ENCODE results near the gene ZBTB7A.

ZBTB7A gene

DNA sequence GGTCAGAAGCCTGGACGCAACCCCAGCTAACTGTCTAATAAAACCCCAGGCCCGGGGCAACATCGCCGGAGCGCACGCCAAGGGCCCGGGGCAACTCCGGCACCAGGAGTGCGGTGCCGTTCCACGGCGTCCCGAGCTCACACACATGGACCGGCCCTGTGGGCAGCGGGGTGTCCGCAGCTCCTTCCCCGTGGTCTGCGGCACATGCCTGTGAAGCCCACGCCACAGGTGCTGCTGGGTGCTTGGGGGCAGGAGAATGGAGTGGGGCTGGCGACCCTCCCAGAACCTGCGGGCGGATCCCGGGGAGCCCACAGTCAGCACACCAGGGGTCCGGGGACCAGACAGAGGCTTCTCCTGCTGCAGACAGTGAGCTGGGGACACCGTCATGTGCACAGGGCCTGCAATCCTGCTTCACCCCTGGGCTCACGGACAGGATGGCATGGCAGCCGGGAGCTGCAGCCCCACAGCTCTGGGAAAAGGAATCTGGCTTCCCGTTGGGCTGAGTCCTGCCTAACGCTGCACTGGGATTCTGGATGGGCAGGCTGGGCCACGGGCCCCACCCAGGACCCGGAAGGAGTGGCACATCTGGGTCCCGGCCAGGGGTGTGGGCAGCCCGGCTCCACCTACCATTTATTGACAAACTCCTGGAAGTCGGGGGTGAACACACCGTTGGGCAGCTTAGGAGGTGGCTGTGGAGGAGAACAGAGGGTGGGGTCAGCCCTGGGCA is 28.2 kb upstream of the ZBTB7A start:
- in situ Hi-C loops (cut with MboI; ENCODE audit: low sequenced_read_pairs): no loop called here

DNA sequence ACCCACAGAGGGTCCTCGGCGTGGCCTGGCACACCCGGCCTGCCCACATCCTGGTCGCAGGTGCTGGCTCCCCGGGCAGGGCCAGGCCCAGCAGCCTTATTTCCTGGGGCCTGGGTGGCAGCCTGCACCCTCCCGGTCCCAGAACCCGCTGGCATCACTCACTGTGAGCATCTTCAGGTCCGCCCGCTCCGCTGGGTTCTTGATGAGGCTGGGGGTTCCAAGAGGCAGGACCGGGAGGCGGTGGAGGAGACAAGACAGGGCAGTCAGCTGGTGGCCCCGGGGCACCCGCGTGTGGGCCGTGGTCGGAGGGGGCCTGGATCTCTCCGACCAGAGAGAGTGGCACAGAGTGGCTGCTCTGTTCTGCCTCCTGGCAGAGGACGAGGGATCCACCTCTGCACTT is 27.6 kb upstream of the ZBTB7A start:
- in situ Hi-C loops (cut with MboI; ENCODE audit: low sequenced_read_pairs): no loop called here

DNA sequence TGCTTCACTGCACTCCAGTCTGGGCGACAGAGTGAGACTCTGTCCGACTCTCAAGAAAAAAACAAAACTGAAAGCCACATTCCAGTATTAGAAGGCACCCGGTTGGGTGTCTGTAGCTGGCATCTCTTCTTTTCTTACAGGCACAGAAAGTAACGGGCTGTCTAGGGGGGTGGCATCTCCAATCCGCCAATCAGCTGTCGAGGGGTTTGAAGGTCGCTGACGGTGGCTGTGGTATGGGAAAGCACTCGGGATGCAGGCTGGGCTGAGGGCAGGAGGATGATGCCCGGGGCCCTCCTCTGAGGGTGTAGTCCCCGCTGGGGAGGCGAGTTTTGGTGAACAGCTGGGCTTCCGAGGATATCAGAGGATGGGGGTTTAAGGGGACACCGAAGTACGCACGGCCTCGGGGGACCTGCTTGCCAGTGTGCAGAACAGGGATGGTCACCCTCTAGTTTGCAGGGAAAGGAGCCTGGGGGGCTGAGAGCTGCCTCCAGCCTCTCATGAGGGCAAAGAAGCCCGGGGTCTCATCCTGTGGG is 27.0 kb upstream of the ZBTB7A start:
- in situ Hi-C loops (cut with MboI; ENCODE audit: low sequenced_read_pairs): no loop called here

DNA sequence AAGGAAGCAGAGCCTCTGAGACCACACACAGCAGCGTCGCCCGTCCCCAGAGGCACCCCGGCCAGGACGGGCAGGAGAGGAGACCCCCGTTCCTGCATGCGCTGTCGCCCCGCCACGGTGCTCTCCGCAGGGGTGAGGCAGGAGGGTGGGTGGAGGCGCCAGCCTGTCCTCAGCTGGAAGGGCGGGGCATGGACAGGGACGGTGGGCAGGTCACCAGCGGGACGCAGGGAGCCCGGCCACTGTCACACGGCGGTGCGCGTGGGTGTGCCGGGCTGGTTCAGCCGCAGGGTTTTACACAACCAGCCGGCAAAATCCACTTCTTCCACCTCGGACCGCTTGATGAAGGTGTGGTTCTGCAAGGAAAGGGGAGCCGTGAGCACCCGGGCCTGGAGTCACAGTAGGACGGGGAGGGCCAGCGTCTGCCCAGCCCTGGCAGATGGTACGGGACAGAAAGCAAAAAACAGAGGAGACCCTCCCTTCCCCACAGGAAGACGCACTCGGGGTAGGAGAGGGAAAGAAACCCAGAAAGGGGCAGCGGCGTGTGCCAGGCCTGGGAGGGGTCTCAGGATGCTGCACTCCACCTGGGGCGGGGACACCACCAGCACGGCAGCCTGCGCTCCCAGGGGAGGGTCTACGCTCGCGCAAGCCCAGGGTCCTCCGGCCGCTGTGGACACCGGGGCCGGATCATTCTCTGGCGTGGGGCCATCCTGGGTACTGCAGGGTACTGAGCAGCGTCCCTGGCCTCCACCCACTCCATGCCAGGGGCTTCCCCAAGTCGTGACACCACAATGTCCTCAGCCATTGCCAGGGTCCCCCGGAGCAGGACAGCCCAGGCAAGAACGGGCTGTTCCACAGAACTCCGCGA is 23.9 kb upstream of the ZBTB7A start:
- in situ Hi-C loops (cut with MboI; ENCODE audit: low sequenced_read_pairs): no loop called here

DNA sequence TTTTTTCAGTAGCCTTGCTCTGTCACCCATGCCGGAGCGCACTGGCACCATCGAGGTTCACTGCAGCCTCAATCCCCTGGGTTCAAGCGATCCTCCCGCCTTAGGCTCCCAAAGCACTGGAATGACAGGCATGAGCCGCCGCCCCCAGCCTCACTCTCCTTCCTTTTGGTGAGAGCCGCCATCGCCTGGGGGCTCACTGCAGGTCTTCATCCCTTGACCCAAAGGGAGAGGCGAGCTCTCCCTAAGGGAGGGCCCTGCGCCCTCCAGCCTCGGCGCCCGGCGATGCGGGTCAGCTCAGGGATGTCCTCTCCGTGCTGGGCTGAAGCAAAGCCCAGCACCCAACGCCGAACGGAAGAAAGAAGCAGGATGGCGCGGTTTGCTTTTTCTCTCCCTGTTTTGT is 23.2 kb upstream of the ZBTB7A start:
- in situ Hi-C loops (cut with MboI; ENCODE audit: low sequenced_read_pairs): no loop called here

DNA sequence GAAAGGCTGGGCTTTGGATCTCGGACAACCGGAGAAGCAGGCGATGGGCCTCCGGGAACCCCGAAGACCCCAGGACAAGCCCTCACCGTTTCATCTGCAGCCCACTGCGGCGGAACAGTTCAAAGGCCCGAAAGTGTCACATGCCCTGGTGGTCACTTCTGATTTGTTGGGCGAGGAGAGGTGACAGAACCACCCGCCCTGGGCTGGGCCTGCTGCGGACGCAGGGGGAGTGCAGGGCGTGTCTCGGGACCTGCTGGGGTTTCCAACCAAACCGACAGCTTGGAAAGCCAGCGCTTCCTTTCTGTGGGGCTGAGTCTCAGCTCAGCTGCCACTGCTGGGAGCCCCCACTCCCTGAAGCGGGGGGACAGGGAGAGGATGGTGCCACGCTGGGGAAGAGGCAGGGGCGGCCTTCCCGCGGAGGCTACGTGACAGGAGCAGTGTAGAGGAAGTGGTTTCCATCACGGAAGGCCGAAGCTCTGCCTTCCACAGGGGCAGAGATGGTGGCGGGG is 22.8 kb upstream of the ZBTB7A start:
- in situ Hi-C loops (cut with MboI; ENCODE audit: low sequenced_read_pairs): no loop called here

DNA sequence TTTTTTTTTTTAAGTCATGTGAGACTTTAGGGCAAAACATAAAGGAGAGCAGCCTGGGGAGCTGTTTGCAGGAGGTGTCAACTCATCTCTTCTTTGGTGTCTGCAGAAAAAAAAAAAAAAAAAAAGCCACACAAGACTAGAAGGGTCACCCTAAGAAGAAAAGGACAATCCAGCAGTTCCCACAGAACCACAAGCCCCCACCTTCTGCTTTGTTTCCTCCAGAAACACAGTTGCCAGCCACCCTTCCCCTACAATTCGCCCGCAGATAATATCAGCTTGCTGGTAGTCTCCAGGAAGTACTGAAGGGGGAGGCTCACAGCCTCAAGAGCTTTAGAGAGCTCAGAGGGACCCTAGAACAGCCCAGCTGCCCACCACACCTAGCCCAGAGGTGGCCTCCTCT is 22.3 kb upstream of the ZBTB7A start:
- in situ Hi-C loops (cut with MboI; ENCODE audit: low sequenced_read_pairs): no loop called here

DNA sequence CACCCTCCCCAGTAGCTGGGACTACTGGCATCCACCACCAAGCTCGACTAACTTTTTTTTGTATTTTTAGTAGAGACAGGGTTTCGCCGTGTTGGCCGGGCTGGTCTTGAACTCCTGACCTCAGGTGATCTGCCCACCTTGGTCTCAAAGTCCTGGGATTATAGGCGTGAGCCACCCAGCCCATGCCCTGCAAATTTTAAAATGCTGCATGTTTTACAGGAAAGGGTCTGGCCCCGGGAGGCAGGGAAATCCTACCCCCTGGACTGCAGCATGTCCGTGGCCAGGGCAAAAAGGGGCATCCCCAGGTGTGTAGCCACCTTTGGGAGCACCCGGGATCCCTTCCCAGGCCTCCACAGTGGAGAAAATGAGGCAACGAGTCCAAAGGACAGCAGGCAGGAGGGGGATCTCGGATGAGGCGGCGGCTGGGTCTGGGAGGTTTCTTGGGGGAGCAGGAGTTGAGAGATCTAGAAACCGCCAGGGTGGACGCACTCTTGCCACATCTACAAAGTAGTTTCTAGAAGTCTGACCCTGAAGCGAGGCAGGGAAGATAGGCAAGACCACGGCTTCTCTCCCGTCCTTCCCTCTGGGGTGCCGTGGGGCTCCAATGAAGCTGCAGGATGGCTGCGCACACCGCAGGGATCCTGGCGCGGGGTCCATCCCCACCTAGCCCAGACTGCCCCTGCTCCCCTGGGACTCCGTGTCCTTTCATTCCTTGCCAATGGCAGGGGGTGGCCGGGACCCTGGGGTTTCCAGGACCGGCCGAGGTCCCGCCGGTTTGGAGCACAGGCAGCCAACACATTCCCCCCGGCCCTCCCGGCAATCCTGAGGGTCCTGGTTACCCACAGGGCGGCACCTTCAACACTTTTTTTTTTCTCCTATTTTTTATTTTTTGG is 21.3 kb upstream of the ZBTB7A start:
- in situ Hi-C loops (cut with MboI; ENCODE audit: low sequenced_read_pairs): no loop called here

DNA sequence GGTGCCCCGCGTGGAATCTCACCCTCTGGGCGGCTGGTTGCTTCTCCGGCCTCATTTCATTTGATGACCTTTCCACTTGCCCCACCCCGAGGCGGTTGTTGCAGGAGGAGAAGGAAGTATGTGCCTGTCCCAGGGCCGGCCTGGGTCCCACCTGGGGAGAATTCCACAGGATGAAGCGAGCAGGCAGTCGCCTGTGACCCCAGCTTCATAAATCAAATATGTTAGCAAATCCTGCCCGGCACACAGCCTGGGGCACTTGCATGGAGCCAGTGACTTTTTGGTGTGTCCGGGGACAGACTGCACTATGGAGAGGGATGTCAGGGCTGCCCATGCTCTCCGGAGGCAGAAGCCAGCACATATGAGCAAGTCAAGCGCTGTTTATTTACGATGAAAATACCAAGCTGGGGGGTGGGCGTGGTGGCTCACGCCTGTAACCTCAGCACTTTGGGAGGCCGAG is 19.7 kb upstream of the ZBTB7A start:
- in situ Hi-C loops (cut with MboI; ENCODE audit: low sequenced_read_pairs): no loop called here

DNA sequence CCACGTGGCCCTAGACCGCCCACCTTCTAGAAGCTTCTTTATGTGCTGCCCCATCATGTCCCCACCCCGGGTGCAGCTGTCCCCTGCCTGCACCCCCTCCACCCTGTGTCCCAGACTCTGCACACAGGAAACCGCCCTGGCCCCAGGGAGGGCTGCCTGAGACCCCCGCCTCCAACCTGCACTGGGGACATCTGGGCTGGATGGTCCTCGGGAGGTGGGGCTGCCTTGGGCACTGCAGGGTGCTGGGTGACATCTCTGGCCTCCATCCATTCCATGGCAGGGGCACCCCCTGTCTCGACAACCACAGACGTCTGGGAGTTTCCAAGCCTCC is 17.8 kb upstream of the ZBTB7A start:
- in situ Hi-C loops (cut with MboI; ENCODE audit: low sequenced_read_pairs): no loop called here

DNA sequence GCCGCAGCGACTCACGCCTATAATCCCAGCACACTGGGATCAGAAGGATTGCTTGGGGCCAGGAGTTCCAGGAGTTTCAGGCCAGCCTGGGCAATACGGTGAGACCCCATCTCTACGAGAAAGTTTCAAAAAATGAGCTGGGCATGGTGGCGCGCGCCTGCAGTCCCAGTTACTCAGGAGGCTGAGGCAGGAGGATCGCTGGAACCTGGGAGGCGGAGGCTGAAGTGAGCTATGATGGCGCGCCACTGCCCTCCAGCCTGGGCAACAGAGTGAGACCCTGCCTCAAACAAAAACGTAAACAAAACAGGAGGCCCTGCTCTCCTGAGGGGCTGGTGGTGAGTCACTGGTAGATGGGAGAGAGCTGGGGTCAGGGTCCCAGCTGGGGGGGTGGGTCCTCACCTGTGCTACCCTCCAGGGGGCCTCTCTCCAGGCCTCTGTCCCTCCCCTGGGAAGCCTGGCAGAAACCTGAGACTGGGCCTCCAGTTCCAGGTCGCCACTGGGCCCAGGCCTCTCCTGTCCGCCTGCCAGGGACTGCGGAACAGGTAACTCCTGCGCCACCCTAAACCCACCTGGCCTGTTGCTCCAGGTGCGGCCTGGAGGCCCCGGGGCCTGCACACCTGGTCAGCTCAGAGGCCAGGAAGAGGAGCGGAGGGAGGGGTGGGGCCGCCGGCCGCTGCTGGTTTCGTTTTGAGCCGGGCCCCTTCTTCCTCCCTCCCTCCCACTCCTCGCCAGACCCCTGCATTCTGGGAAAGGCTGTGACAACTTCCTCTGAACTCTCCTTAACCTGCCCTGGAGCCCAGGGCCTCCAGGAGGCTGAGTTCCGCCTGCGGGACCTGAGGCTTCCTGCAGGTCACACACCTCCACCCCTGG is 17.2 kb upstream of the ZBTB7A start:
- in situ Hi-C loops (cut with MboI; ENCODE audit: low sequenced_read_pairs): no loop called here

DNA sequence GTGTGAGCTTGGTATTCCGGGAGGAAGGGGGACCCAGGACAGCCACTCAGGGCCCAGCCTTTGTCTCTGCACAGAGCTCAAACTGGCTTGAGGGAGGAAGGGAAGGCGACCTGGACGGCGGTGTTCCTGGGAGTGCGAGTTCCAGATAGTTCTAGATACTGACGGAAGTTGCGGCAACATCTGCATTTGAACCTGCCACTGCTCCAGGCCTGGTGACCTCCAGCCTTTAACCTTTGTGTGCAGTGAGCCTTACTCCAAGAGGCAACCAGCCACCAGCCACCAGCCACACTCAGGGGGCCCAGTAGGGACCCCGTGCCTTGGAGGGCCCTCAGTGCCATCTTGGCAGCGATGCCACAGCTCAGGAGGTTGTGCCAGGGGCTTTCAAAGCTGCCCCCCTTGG is 15.5 kb upstream of the ZBTB7A start:
- in situ Hi-C loops (cut with MboI; ENCODE audit: low sequenced_read_pairs): no loop called here

DNA sequence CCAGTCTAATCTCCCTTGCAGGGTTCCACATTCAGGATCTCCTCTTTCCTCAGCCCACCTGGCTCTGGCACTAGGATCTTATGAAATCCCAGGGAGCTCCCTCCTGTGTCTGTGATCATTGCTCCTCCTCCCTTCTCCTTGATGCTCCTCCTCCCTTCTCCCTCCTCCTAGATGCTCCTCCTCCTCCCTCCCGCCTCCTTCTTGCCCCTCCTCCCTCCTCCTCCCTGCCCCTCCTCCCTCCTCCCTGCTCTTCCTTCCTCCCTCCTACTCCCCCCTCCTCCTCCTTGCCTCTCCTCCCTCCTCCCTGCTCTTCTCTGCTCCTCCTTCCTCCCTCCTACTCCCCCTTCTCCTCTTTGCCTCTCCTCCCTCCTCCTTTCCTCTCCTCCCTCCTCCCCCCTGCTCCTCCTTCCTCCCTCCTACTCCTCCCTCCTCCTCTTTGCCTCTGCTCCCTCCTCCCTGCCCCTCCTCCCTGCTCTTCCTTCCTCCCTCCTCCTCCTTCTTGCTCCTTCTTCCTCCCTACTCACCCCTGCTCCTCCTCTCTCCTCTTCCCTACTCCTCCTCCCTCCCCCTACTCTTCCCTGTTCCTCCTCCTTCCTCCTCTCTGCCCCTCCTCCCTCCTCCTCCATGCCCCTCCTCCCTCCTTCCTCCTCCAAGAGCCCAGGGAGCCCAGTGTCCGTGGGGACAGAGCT is 14.9 kb upstream of the ZBTB7A start:
- in situ Hi-C loops (cut with MboI; ENCODE audit: low sequenced_read_pairs): no loop called here

DNA sequence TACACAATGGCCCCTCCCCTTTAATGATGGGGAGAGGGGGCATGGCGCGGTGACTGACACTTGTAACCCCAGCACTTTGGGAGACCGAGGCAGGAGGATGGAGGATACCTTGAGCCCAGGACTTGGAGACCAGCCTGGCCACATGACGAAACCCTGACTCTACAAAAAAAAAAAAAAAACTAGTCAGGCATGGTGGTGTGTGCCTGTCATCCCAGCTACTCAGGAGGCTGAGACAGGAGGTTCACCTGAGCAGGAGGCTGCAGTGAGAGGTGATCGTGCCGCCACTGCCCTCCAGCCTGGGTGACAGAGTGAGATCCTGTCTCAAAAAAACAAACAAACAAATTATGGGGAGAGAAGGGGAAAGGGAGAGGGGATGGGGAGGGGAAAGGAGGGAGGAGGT is 13.8 kb upstream of the ZBTB7A start:
- in situ Hi-C loops (cut with MboI; ENCODE audit: low sequenced_read_pairs): no loop called here

DNA sequence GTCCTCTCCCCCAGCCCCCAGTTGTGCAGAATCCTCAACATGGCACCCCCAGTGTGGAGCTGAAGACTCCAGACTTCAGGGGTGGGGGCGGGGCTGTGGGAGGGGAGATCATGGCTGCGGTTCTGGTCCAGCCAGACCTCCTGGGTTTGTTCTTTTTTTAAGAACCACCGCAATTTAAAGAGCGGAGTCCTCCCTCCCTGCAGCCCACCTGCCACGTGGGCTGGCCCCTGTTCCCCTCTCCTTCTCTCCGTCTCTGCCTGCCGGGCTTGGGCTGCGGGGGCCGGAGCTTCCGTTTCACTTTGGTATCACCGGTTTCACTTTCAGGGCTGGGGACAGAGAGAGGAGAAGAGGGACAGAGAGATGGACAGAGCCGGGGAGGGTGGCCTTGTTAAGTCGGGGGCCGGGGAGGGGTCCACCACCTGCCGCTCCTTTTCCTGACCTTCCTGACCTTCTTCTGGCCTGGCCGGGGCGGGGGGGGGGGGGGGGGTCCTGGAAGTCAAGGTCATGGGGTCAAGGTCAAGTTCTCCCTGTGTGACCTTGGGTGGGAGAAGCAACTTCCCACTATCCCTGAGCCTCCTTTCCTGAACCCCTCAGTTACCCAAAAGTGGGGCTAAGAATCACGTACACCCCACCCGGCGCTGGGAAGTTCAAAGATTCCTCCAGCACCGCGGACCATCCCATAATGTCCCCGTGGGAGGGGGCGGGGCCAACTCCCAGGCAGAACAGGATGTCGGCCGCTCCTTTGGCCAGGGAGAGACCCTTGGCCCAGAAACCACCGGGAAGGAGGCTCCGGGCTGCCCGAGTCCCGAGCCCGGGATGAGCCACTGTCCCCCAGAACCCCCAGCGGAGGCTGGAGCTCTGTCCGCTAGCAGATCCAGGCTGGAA is 11.3 kb upstream of the ZBTB7A start:
- in situ Hi-C loops (cut with MboI; ENCODE audit: low sequenced_read_pairs): no loop called here

DNA sequence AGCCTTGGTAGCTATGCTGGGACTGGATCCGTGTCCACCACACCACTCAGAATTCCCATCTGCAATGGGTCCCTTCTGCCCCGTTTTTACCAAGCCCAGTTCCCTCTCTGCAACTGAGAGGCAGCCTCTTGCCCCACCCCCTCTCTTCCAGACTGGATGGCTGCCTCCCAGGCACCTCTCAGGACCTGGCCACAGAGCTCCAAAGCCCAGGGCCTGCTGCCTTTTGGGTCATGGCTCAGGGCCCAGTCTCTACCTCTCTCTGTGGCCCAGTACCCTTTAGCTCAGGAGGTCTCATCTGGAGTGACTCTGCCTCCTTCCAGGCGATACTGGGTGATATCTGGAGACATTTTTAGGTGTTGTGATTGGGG is 10.3 kb upstream of the ZBTB7A start:
- in situ Hi-C loops (cut with MboI; ENCODE audit: low sequenced_read_pairs): no loop called here

DNA sequence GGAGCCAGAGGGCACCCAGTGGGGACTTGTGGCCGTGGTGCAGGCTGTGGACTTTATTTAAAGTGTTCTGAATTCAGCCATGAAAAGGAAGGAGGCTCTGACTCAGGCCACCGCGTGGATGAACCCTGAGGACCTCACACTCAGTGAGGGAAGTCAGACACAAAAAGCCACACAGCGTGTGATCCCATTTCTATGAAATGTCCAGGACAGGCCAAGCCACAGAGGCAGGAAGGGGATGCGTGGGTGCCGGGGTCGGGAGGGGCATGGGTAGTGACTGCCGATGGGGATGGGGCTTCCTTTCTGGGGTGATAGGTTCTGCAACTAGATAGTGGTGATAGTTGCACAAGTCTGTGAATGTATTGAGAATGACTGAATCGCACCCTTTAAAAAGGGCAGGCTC is 8.7 kb upstream of the ZBTB7A start:
- in situ Hi-C loops (cut with MboI; ENCODE audit: low sequenced_read_pairs): no loop called here

DNA sequence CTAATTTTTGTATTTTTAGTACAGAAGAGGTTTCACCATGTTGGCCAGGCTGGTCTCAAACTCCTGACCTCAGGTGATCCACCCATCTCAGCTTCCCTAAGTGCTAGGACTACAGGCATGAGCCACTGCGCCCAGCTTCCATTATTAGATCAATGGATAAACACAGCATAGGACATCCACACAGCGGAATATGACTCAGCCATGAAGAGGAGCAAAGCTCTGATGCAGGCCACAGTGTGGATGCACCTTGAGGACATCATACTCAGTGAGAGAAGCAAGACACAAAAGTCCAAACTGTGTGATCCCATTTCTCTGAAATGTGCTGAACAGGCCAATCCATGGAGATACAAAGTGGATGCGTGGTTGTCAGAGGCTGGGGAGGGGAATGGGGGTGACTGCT is 4.9 kb upstream of the ZBTB7A start:
- in situ Hi-C loops (cut with MboI; ENCODE audit: low sequenced_read_pairs): no loop called here

Data from hTERT RPE-1 (cell line).